ENCODE data around the gene SLC7A6. TPM values are rescaled to one million over a fixed set of nuclear protein-coding genes. Genes with fewer than 3 reads are reported as not detected.
A peak's percentile ranks its signal among the peaks of the same experiment; 100 is the strongest.

SLC7A6 gene
- total RNA-seq (ENCODE audit: unreplicated experiment): 20.8 TPM
- long read RNA-seq, partial matches to known transcripts: 0 of 2 reads
- long read RNA-seq, other reads (novel, unspliced or antisense): 2 of 2 reads

DNA sequence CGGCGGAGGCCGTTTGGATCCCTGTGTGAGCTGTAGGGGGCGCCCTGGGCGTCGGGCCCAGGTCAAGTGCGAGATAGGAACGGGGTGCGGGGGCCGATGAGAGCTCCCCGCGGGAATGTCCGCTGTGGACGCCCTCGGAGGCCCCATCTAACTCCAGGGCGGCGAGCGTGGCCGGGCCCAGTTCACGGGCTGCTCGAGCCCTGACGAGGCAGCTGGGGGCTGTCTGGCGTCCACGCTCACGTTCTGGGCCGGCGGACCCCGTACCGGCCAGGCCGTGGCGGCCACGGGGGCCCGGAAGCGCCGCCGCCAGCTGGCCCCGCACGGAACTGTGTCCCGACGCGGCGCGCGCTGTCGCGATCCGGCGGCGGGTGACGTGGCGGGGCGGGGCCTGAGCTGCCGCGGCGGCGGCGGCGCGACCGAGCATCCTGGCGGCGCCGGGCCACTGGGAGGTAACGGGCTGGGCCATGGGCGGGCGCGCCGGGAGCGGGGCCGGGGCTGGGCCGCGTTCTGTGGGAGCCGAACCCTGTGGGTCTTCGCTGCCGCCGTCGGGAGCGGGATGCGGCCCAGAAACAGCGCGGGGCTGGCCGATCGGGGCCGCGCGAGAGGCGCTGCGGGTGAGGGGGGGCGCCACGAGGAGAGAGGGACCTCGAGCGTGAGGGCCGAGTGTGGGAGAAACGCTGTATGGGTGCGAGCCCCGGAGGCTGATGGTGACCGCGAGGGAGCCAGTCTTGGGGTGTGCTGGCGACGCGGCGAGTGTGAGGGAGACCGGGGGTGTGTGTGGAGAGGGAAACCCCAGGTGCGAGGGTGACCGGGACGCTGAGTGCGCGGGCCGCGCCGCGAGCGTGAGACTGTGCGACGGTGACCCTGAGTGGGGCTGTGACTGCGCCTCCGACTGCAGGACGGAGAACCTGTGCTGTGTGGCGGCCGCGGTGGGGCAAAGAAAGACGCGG, at the start of gene SLC7A6:
TSS of gene SLC7A6 (plus strand) at position 399 of the 950 bp plus-strand sequence. CDS start 10,201 bp downstream, outside the sequence.
- Mint-ChIP-seq H3K27me3 (ENCODE audit: unreplicated experiment) (peaks cover 12% of the 10 kb centered on the region), H3K4me3 (ENCODE audit: unreplicated experiment) (peak within 1 kb of the TSS; percentile 94), H3K9me3 (ENCODE audit: unreplicated experiment) (no peaks in the 10 kb centered on the region), H3K27ac (ENCODE audit: unreplicated experiment) (peak within 1 kb of the TSS; percentile 78), H3K4me1 (ENCODE audit: unreplicated experiment) (peaks cover 13% of the 10 kb centered on the region), H3K36me3 (ENCODE audit: low read depth, unreplicated experiment) (no peaks in the 10 kb centered on the region)
- TF ChIP-seq, protein P1, sequence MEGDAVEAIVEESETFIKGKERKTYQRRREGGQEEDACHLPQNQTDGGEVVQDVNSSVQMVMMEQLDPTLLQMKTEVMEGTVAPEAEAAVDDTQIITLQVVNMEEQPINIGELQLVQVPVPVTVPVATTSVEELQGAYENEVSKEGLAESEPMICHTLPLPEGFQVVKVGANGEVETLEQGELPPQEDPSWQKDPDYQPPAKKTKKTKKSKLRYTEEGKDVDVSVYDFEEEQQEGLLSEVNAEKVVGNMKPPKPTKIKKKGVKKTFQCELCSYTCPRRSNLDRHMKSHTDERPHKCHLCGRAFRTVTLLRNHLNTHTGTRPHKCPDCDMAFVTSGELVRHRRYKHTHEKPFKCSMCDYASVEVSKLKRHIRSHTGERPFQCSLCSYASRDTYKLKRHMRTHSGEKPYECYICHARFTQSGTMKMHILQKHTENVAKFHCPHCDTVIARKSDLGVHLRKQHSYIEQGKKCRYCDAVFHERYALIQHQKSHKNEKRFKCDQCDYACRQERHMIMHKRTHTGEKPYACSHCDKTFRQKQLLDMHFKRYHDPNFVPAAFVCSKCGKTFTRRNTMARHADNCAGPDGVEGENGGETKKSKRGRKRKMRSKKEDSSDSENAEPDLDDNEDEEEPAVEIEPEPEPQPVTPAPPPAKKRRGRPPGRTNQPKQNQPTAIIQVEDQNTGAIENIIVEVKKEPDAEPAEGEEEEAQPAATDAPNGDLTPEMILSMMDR (IDR thresholded peaks at IDR 0.05; ENCODE audit: unreplicated experiment): peak; percentile 1
- DNase-seq (ENCODE audit: low spot score): peak; percentile 75

DNA sequence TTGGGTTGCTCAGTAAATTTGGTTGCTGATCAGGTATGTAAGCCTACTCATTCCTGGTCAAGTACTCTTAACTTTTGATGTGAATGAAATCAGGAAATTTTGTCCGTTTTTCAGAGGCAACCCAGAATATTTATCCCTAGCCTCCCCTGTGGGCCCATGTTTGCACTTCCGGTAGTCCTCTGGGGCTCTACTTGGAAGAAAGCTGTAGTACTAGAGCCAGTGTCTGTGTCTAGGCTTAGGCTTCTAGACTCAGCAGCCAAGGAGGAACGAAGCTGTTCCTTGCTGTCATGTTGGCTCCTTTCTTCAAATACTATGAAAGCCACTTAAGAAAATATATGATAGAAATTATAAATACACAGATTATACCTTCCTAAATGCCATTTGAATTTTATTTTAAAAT, 49.6 kb upstream of the SLC7A6 start:
- TF ChIP-seq, protein P1 (IDR thresholded peaks at IDR 0.05; ENCODE audit: unreplicated experiment): no peak
- no peak overlapping the region for H3K4me3 Mint-ChIP-seq (ENCODE audit: unreplicated experiment)
- DNase-seq (ENCODE audit: low spot score): no peak
- H3K4me1 Mint-ChIP-seq (ENCODE audit: unreplicated experiment): no peaks in the 10 kb centered on the region
- peaks cover 3% of the 10 kb centered on the region for H3K27me3 Mint-ChIP-seq (ENCODE audit: unreplicated experiment)
- no peaks in the 10 kb centered on the region for H3K9me3 Mint-ChIP-seq (ENCODE audit: unreplicated experiment)
- H3K36me3 Mint-ChIP-seq (ENCODE audit: low read depth, unreplicated experiment): no peaks in the 10 kb centered on the region
- H3K27ac Mint-ChIP-seq (ENCODE audit: unreplicated experiment): no peak overlapping the region

DNA sequence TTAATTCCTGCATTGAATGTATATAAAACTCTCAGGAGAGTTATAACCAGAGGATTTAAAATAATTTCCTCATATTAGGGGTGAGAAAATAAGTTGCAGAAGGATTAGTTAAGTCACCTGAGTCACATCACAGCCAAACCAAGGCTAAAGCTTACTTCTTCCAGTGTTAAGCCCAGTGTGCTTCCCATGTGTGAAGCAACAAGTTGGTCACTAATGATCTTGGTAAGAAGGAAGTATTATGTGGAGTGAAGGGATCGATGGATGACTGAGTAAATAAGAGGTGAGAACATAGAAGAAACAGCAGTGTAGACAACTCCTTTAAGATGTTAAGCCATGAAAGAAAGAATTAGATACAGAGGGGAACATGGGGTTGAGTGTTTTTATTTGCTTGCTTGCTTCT, 49.0 kb upstream of the SLC7A6 start:
- H3K9me3 Mint-ChIP-seq (ENCODE audit: unreplicated experiment): no peaks in the 10 kb centered on the region
- no peak for DNase-seq (ENCODE audit: low spot score)
- H3K27me3 Mint-ChIP-seq (ENCODE audit: unreplicated experiment): peaks cover 3% of the 10 kb centered on the region
- H3K4me1 Mint-ChIP-seq (ENCODE audit: unreplicated experiment): no peaks in the 10 kb centered on the region
- H3K27ac Mint-ChIP-seq (ENCODE audit: unreplicated experiment): no peak overlapping the region
- no peaks in the 10 kb centered on the region for H3K36me3 Mint-ChIP-seq (ENCODE audit: low read depth, unreplicated experiment)
- TF ChIP-seq, protein P1 (IDR thresholded peaks at IDR 0.05; ENCODE audit: unreplicated experiment): no peak
- no peak overlapping the region for H3K4me3 Mint-ChIP-seq (ENCODE audit: unreplicated experiment)

DNA sequence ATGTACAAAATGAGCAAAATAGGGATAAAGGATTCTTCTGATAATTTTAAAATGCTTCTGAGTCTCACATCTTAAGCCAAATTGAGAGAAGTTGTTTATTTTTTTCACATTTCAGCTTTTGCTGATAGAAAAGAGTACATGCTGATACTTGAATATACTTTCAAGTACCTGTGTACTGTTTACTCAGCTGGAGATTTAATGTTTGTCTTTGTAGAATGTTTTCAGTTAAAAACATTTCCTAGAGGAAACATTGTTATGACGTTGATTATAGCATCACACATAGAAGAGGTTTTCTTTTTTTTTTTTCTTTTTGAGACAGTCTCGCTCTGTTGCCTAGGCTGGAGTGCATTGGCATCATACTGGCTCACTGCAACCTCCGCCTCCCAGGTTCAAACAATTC, 48.1 kb upstream of the SLC7A6 start:
- no peak for DNase-seq (ENCODE audit: low spot score)
- Mint-ChIP-seq H3K9me3 (ENCODE audit: unreplicated experiment) (no peaks in the 10 kb centered on the region), H3K4me1 (ENCODE audit: unreplicated experiment) (no peaks in the 10 kb centered on the region), H3K27me3 (ENCODE audit: unreplicated experiment) (peaks cover 3% of the 10 kb centered on the region), H3K4me3 (ENCODE audit: unreplicated experiment) (no peak overlapping the region), H3K27ac (ENCODE audit: unreplicated experiment) (no peak overlapping the region), H3K36me3 (ENCODE audit: low read depth, unreplicated experiment) (no peaks in the 10 kb centered on the region)
- TF ChIP-seq, protein P1 (IDR thresholded peaks at IDR 0.05; ENCODE audit: unreplicated experiment): no peak

DNA sequence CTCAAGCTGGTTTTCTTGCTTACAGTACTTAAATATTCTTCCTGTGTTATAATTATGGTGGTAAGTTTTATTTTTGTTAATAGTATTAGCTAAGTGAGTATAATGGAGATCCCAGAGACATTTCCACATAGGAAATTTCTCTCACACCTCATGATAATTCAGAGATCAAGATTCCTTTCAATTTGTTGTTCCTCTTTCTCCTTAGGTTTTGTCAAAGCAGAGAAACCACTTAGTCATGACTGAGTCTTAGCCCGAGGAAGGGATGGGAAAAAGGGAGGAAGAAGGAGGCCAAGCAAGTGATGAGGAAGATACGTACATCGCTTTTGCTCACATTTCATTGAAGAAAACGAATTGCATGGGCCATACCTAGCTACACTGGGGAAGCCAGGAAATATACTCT, 46.8 kb upstream of the SLC7A6 start:
- peaks cover 1% of the 10 kb centered on the region for H3K27me3 Mint-ChIP-seq (ENCODE audit: unreplicated experiment)
- no peaks in the 10 kb centered on the region for H3K4me1 Mint-ChIP-seq (ENCODE audit: unreplicated experiment)
- H3K27ac Mint-ChIP-seq (ENCODE audit: unreplicated experiment): no peak overlapping the region
- H3K36me3 Mint-ChIP-seq (ENCODE audit: low read depth, unreplicated experiment): no peaks in the 10 kb centered on the region
- no peak for DNase-seq (ENCODE audit: low spot score)
- TF ChIP-seq, protein P1 (IDR thresholded peaks at IDR 0.05; ENCODE audit: unreplicated experiment): no peak
- no peak overlapping the region for H3K4me3 Mint-ChIP-seq (ENCODE audit: unreplicated experiment)
- no peaks in the 10 kb centered on the region for H3K9me3 Mint-ChIP-seq (ENCODE audit: unreplicated experiment)
